HEK293T (cell line): Measurements from ENCODE around the gene MOV10L1.

ENCODE experiments used
- CTCF ChIA-PET: fragments of 350-600 bp; formaldehyde crosslinking; extraction: SDS; loops from one replicate; lab custom pipeline; 2021; ENCODE audit warnings: antibody characterized with exemption, inconsistent platforms; lab: Yijun Ruan, JAX
- POLR2A ChIA-PET: fragments of 350-600 bp; formaldehyde crosslinking; extraction: SDS; loops from one replicate; lab custom pipeline; 2020; ENCODE audit warnings: antibody characterized with exemption, inconsistent platforms; lab: Yijun Ruan, JAX
- DNase-seq: peaks from one replicate; pipeline ENCODE4 v3.0.0; 2012; ENCODE audit warnings: mixed read lengths; ENCODE audit errors: extremely low spot score
- ARNT ChIP-seq: fragments of 450-650 bp; IDR thresholded peaks from 2 replicates; pipeline ENCODE4 v1.6.1; 2017; ENCODE audit warnings: mild to moderate bottlenecking
- BHLHE40 ChIP-seq: fragments of 450-650 bp; IDR thresholded peaks from 2 replicates; pipeline ENCODE4 v1.6.1; 2016; ENCODE audit warnings: mild to moderate bottlenecking, moderate library complexity, borderline replicate concordance
- CTBP1 ChIP-seq: fragments of 450-650 bp; IDR thresholded peaks from 2 replicates; pipeline ENCODE4 v1.6.1; 2016; ENCODE audit warnings: borderline replicate concordance
- ELF4 ChIP-seq: fragments of 450-650 bp; IDR thresholded peaks from 2 replicates; pipeline ENCODE4 v1.6.1; 2017; ENCODE audit warnings: antibody characterized with exemption
- FOXA1 ChIP-seq: fragments of 450-650 bp; IDR thresholded peaks from 2 replicates; pipeline ENCODE4 v1.6.1; 2016; ENCODE audit warnings: mild to moderate bottlenecking
- FOXK2 ChIP-seq: fragments of 450-650 bp; IDR thresholded peaks from 2 replicates; pipeline ENCODE4 v1.6.1; 2016; ENCODE audit warnings: mild to moderate bottlenecking
- FOXM1 ChIP-seq: fragments of 450-650 bp; IDR thresholded peaks from 2 replicates; pipeline ENCODE4 v1.6.1; 2017; ENCODE audit warnings: mild to moderate bottlenecking, borderline replicate concordance
- HDGF ChIP-seq: fragments of 450-650 bp; IDR thresholded peaks from 2 replicates; pipeline ENCODE4 v1.6.1; 2017; ENCODE audit warnings: antibody characterized with exemption, borderline replicate concordance
- L3MBTL2 ChIP-seq: fragments of 450-650 bp; conservative IDR thresholded peaks from 2 replicates; pipeline ENCODE4 v1.6.1; 2016; ENCODE audit warnings: mild to moderate bottlenecking
- LEF1 ChIP-seq: fragments of 450-650 bp; IDR thresholded peaks from 2 replicates; pipeline ENCODE4 v1.6.1; 2017; ENCODE audit warnings: mild to moderate bottlenecking, borderline replicate concordance
- NFRKB ChIP-seq: fragments of 450-650 bp; IDR thresholded peaks from 2 replicates; pipeline ENCODE4 v1.6.1; 2016; ENCODE audit warnings: mild to moderate bottlenecking, moderate library complexity
- SP1 ChIP-seq: fragments of 450-650 bp; IDR thresholded peaks from 2 replicates; pipeline ENCODE4 v1.6.1; 2017
- SUZ12 ChIP-seq: fragments of 450-650 bp; IDR thresholded peaks from 2 replicates; pipeline ENCODE4 v1.6.1; 2016; ENCODE audit warnings: mild to moderate bottlenecking
- TARDBP ChIP-seq: fragments of 450-650 bp; IDR thresholded peaks from 2 replicates; pipeline ENCODE4 v1.6.1; 2016
- ZNF384 ChIP-seq: fragments of 450-650 bp; IDR thresholded peaks from 2 replicates; pipeline ENCODE4 v1.6.1; 2016
- TF ChIP-seq, protein P1 (sequence below): fragments of 450-650 bp; IDR thresholded peaks from 2 replicates; pipeline ENCODE4 v1.6.1; 2016

Gene MOV10L1

DNA sequence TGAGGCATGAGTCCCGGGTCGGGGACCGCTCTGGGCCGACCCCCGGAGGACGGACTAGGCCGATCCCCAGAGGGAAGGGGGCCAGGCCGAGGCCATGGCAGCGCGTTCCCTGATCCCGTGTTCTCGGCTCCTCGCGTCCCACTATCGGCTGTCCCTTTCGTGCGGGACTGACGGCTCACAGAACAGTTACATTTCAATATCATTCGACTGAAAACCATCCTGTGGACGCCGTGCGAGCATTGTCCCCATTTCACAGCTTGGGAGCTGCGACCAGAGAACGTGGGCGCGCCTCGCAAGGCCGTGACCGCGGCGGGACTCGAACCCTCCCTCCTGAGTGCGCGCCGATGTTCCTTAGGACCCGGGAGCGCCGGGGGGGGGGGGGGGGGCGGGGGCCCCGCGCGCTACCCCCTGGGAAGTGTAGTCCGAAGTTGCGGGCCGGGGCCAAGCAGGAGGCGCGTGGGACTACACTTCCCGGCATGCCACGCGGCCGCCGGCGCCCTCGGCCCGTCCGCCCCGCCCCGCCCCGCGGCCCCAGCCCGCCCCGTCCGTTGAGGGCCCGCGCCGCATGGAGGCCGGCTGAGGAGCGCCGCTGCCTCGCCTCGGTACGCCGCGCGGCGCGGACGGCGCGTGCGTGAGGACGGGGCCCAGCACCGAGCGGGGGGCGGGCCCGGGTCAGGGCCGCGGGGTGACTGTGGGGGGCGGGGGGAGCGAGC, 95.7 kb downstream of the MOV10L1 start, which contains the start of gene TRABD:
Gene TRABD (plus strand): TSS at position 539 of the 713 bp plus-strand sequence. CDS start 7,148 bp downstream, outside the sequence.
- peak; percentile 98 for DNase-seq
- CTCF ChIA-PET: no interaction called here
- POLR2A ChIA-PET: no interaction called here
- no peak for TF ChIP-seq L3MBTL2
- TF ChIP-seq FOXM1: peak; percentile 54; the same call in 1 of the 2 replicates
- no peak for TF ChIP-seq SUZ12

DNA sequence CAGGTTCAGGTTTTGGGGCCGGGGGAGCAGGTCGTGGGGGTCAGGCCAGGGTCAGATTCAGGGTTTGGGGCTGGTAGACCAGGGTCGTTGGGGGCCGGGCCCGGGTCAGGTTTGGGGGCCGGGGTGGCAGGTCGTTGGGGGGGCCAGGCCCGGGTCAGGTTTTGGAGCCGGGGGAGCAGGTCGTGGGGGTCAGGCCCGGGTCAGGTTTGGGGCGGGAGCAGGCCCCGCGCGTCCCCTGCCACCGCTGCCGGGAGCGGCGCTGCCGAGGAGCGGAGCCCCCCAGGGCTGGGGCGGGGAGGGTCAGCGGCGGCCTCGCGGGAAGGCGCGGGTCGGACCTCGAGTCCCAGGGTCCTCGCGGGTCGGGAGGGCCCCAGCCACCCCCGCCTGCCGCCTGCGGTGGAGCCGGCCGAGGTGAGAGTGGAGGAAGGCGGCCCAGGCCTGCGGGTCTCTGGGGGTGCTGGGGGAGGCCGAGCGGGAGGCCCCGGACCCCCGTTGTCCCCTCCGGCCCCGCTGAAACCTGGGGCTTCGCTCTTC, 96.4 kb downstream of the MOV10L1 start:
- no peak for DNase-seq
- TF ChIP-seq FOXM1 (no peak), SP1 (no peak), NFRKB (no peak), BHLHE40 (no peak), FOXA1 (no peak), ZNF384 (no peak), FOXK2 (no peak), LEF1 (no peak), ELF4 (no peak), HDGF (no peak), CTBP1 (no peak), TARDBP (no peak), L3MBTL2 (no peak), ARNT (no peak), SUZ12 (no peak)
- TF ChIP-seq, protein P1, sequence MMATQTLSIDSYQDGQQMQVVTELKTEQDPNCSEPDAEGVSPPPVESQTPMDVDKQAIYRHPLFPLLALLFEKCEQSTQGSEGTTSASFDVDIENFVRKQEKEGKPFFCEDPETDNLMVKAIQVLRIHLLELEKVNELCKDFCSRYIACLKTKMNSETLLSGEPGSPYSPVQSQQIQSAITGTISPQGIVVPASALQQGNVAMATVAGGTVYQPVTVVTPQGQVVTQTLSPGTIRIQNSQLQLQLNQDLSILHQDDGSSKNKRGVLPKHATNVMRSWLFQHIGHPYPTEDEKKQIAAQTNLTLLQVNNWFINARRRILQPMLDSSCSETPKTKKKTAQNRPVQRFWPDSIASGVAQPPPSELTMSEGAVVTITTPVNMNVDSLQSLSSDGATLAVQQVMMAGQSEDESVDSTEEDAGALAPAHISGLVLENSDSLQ: no peak
- ChIA-PET POLR2A (interaction anchor here (1.0 kb wide), 1 partner anchor 15 kb away, joined by 3 read pairs; the partner anchor contains the start of gene PANX2), CTCF (no interaction called here)

DNA sequence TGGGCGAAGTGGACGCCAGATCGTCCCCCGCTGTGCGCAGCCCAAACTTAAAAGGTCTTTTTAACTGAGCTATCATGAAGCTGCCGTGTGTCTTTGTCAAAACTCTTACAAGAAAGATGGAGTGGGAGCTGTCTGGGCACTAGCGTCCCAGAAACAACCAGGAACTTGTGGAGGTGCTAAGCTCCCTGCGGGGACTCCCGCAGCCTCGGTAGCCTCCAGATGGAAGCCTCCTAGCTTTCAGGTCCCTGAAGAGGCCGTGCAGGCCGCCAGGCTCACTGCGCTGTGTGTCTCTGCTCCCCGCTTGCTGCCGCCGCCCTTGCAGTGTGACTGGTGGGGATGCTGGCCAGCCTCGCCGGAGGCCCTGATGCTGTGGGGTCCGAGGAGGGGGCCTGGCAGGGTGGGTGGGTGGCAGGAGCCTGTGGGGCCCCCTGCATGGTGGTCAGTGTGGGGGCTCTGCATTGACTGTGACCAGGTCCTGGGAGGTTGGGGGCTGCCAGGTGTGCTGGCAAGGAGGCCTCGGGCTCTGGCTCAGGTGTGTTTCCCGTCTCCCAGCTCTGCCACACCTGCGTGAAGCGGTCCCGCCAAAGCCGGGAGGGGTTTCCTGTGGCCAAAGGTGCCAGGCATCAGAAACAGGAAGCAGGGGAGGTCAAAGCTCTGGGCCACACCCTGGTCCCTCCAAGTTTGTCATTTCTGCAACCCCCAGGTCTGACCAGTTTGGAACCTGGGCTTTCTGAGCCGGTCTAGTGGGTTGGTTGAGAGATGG, 97.1 kb downstream of the MOV10L1 start:
- TF ChIP-seq NFRKB (no peak), BHLHE40 (no peak), FOXM1 (no peak), HDGF (no peak), ELF4 (no peak), FOXK2 (no peak), L3MBTL2 (no peak), ARNT (no peak), SP1 (no peak), LEF1 (no peak), TARDBP (no peak)
- CTCF ChIA-PET: interaction anchor here (0.6 to 0.9 kb wide), 3 partner anchors 37 to 122 kb away, joined by 3 to 9 read pairs (median 4); no protein-coding TSS in a partner anchor
- DNase-seq: no peak
- POLR2A ChIA-PET: interaction anchor here (0.7 to 1.0 kb wide), 2 partner anchors 15 to 16 kb away, joined by 3 read pairs; partner anchors contain the start of gene PANX2

DNA sequence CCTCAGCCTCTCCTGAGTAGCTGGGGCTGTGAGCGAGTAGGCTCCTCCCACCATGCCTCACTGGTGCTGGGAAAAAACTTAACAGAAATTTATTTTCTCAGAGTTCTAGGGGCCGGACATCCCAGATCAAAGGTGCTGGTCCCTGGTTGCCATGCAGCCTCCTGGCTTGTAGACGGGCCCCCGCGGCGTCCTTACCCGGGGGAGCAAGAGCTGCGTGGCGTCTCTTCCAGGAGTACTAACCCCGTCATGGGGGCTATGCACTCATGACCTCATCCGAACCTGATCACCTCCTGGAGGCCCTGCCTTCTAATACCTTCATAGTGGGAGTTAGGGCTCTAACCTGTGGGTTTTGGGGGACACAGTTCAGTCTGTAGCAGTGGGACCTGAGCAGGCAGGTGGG, 98.5 kb downstream of the MOV10L1 start:
- TF ChIP-seq, protein P1: no peak
- TF ChIP-seq TARDBP (no peak), ARNT (no peak), ELF4 (no peak), FOXM1 (no peak), FOXK2 (no peak), L3MBTL2 (no peak), CTBP1 (no peak), BHLHE40 (no peak), ZNF384 (no peak), SUZ12 (no peak), SP1 (no peak)
- POLR2A ChIA-PET: no interaction called here

DNA sequence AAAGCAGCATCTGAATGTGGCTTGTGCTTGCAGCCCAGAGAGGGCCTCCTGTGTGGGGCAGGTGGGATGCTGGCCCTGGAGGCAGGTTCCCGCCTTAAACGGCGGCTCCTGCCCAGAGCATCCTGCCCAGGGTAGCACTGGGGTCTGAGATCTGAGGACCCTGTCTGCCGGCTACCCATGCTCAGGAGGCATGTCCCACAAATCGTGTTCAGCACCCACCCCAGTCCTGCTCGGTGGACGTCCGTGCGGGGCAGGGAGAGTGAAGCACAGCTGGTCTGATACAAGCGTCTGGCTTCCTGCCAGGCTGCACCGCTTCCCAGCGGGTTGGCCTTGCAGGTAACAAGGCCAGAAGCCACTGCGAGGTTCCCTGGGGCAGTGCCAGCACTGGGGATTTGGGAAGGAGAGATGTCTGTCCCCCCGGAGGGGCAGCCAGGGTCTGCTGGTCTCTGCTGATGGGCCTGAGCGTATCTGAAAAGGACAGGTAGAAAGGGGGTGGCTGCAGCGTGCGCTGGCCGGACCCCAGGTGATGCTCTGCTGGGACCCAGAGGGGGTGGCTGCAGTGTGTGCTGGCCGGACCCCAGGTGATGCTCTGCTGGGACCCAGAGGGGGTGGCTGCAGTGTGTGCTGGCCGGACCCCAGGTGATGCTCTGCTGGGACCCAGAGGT, 99.5 kb downstream of the MOV10L1 start:
- no peak for TF ChIP-seq TARDBP
- no peak for TF ChIP-seq FOXA1
- no peak for TF ChIP-seq SP1
- TF ChIP-seq L3MBTL2: no peak
- TF ChIP-seq, protein P1: no peak
- TF ChIP-seq ZNF384: no peak
- TF ChIP-seq NFRKB: no peak
- no peak for TF ChIP-seq SUZ12
- no peak for TF ChIP-seq CTBP1
- TF ChIP-seq HDGF: no peak
- no peak for TF ChIP-seq FOXK2
- no peak for TF ChIP-seq BHLHE40
- TF ChIP-seq LEF1: no peak
- no peak for TF ChIP-seq ARNT
- no peak for TF ChIP-seq FOXM1
- TF ChIP-seq ELF4: no peak
- ChIA-PET CTCF (interaction anchor here (0.7 to 1.2 kb wide), 2 partner anchors 39 to 65 kb away, joined by 3 to 6 read pairs; no protein-coding TSS in a partner anchor), POLR2A (interaction anchor here (0.8 to 1.8 kb wide), 2 partner anchors 10 to 19 kb away, joined by 3 to 5 read pairs; no protein-coding TSS in a partner anchor)
- no peak for DNase-seq

More for the DNA sequence above, 98.5 kb downstream of the MOV10L1 start:
- DNase-seq: no peak
- CTCF ChIA-PET: interaction anchor here (0.7 kb wide), 1 partner anchor 60 kb away, joined by 4 read pairs; no protein-coding TSS in a partner anchor
